Subcutaneous abdominal adipose tissue (tissue), 5 donors: ENCODE results near the gene CD302.
"Not testable (repeated sequence)": the region's sequence is repeated elsewhere in the genome, so short reads cannot be mapped to it uniquely, and the experiment has no call there.

Experiments used
- H3K27ac ChIP-seq: one replicate; pipeline ENCODE4 v1.7.0; 2013; ENCODE audit warnings: low read depth, mild to moderate bottlenecking, inconsistent platforms, low read length, moderate library complexity
- H3K27me3 ChIP-seq, 5 donors: one replicate each; pipeline ENCODE4 v1.7.0; 2013; ENCODE audit warnings: low read length in 5 of 5, inconsistent platforms in 1 of 5; ENCODE audit not compliant: control insufficient read depth in 5 of 5, insufficient read depth in 4 of 5
- H3K36me3 ChIP-seq, 5 donors: one replicate each; pipeline ENCODE4 v1.7.0; 2013; ENCODE audit warnings: low read length in 5 of 5; ENCODE audit not compliant: control insufficient read depth in 5 of 5, insufficient read depth in 5 of 5
- H3K4me1 ChIP-seq, 5 donors: one replicate each; pipeline ENCODE4 v1.7.0; 2013; ENCODE audit warnings: low read length in 5 of 5, mild to moderate bottlenecking in 3 of 5, moderate library complexity in 1 of 5; ENCODE audit not compliant: control insufficient read depth in 5 of 5, insufficient read depth in 5 of 5
- H3K4me3 ChIP-seq, 5 donors: one replicate each; pipeline ENCODE4 v1.7.0; 2013; ENCODE audit warnings: low read length in 5 of 5, low read depth in 1 of 5
- H3K9ac ChIP-seq, 5 donors: one replicate each; pipeline ENCODE4 v1.7.0; 2013; ENCODE audit warnings: low read length in 5 of 5, mild to moderate bottlenecking in 4 of 5, moderate library complexity in 3 of 5
- H3K9me3 ChIP-seq, 5 donors: one replicate each; pipeline ENCODE4 v1.7.0; 2013; ENCODE audit warnings: low read length in 5 of 5; ENCODE audit not compliant: control insufficient read depth in 5 of 5
- donor health status: healthy.
- donor health status: healthy.
- donor health status: healthy.
- donor health status: healthy.
- donor health status: healthy.

Gene CD302

GRCh38 chr2:159797543-159798375 lies at the start of gene CD302:
Gene CD302 (minus strand): TSS chr2:159798208. CDS start chr2:159798198, 10 bp downstream.
- Histone ChIP-seq H3K4me1 (peaks cover 5 to 39% (median 27%) of the 10 kb centered on the region in 5 donors), H3K9me3 (no peaks in the 10 kb centered on the region), H3K27me3 (no peaks in the 10 kb centered on the region), H3K4me3 (peak within 1 kb of the TSS; percentile 80 to 91 (median 84)), H3K36me3 (no peaks in the 10 kb centered on the region), H3K9ac (peak within 1 kb of the TSS; percentile 76 to 90 (median 84)), H3K27ac (peak within 1 kb of the TSS; percentile 93)

DNA sequence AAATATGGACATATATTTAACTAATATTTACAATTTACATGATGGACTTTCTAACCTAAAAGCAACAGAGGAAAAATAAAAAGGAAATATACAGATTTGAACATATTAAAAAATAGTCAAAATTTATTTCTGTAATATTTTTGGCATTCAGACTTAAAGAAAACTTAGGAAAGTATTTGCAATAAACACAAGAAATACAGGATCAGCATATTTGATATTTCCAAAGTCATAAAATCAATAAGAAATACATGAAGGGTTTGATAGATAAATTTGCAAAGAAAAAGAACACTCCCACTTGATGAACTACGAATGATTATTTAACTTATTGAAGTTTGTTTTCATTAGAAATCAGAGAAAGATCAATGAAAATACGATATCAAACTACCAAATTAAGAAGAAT lies 48.6 kb upstream of the CD302 start:
- Histone ChIP-seq H3K4me3 (no peak overlapping the region), H3K27ac (no peak overlapping the region), H3K27me3 (no peaks in the 10 kb centered on the region), H3K9ac (no peak overlapping the region), H3K4me1 (no peaks in the 10 kb centered on the region), H3K9me3 (no peaks in the 10 kb centered on the region), H3K36me3 (no peaks in the 10 kb centered on the region)

DNA sequence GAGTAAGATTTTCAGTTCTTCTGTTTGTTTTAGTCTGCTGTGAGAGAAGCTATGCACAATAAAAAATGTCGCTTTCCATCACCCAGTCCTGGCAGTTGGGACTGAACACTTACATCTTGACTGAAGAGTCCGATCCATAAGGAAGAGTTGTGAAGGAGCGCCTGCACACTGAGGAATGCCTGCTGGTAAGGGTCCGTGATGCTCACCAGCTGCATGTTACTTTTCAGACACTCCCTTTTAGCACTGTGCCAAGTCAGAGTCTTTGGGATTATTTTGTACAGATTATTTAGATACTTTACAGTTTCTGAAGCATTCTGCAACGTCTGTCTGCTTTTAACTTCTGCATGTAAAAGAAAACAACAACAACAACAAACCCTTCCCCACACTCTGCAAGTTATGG lies 42.6 kb upstream of the CD302 start:
- H3K36me3 ChIP-seq: no peaks in the 10 kb centered on the region
- H3K9me3 ChIP-seq: peaks cover 0 to 7% (median 0%) of the 10 kb centered on the region in 5 donors
- no peaks in the 10 kb centered on the region for H3K4me1 ChIP-seq
- no peak overlapping the region for H3K9ac ChIP-seq
- no peak overlapping the region for H3K27ac ChIP-seq
- H3K27me3 ChIP-seq: no peaks in the 10 kb centered on the region
- no peak overlapping the region for H3K4me3 ChIP-seq

GRCh38 chr2:159832858-159833257 lies 34.9 kb upstream of the CD302 start:
- no peaks in the 10 kb centered on the region for H3K27me3 ChIP-seq
- peaks cover 0 to 8% (median 0%) of the 10 kb centered on the region in 5 donors for H3K9me3 ChIP-seq
- H3K27ac ChIP-seq: no peak overlapping the region
- no peak overlapping the region for H3K4me3 ChIP-seq
- no peaks in the 10 kb centered on the region for H3K36me3 ChIP-seq
- peaks cover 0 to 2% (median 0%) of the 10 kb centered on the region in 5 donors for H3K4me1 ChIP-seq
- H3K9ac ChIP-seq: no peak overlapping the region

DNA sequence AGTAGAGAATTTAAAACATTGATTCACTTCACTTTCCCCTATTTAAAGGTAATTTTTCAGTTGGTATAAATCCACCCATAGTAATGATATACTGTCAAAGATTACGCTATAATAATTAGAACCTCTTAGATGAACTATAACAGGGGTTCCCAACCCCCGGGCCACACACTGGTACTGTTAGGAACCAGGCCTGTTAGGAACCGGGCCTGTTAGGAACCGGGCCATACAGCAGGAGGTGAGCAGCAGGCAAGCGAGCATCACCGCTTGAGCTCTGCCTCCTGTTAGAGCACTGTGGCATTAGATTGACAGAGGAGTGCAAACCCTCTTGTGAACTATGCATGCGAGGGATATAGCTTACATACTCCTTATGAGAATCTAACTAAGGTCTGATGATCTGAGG lies 34.0 kb upstream of the CD302 start:
- Histone ChIP-seq H3K36me3 (no peaks in the 10 kb centered on the region), H3K9ac (no peak overlapping the region), H3K4me1 (peaks cover 0 to 2% (median 0%) of the 10 kb centered on the region in 5 donors), H3K9me3 (peaks cover 0 to 8% (median 0%) of the 10 kb centered on the region in 5 donors), H3K27ac (no peak overlapping the region), H3K27me3 (no peaks in the 10 kb centered on the region), H3K4me3 (no peak overlapping the region)

DNA sequence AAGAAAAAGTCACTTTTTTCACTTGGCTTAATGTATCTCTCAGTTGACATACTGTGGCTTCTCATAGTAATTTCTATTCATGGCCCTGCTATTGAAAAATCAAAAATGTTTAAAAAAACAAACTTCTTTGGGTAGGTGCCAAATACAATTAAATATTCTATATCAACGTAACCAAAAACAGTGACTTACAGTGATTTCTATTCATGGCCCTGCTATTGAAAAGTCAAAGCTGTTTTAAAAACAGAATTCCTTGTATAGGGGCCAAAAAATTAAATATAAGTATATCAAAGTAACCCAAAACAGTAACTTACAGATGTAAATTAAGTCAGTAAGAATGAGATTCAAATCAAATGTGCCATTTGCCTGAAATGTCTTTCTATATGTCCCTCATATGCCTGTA lies 31.4 kb upstream of the CD302 start:
- Histone ChIP-seq H3K9me3 (no peaks in the 10 kb centered on the region), H3K36me3 (no peaks in the 10 kb centered on the region), H3K4me3 (no peak overlapping the region), H3K27ac (no peak overlapping the region), H3K9ac (no peak overlapping the region), H3K4me1 (peaks cover 0 to 2% (median 0%) of the 10 kb centered on the region in 5 donors), H3K27me3 (no peaks in the 10 kb centered on the region)

GRCh38 chr2:159828738-159829137 lies 30.7 kb upstream of the CD302 start:
- no peak overlapping the region for H3K9ac ChIP-seq
- no peak overlapping the region for H3K27ac ChIP-seq
- H3K36me3 ChIP-seq: no peaks in the 10 kb centered on the region
- no peaks in the 10 kb centered on the region for H3K27me3 ChIP-seq
- H3K9me3 ChIP-seq: no peaks in the 10 kb centered on the region
- H3K4me1 ChIP-seq: no peaks in the 10 kb centered on the region
- H3K4me3 ChIP-seq: no peak overlapping the region

DNA sequence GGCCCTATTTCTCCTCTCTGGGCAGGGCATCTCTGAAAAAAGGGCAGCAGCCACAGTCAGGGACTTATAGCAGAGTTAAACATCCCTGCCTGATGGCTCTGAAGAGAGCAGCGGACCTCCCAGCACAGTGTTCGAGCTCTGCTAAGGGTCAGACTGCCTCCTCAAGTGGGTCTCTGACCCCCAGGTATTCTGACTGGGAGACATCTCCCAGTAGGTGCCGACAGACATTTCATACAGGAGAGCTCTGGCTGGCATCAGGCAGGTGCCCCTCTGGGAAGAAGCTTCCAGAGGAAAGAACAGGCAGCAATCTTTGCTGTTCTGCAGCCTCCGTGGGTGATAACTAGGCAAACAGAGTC lies 24.4 kb upstream of the CD302 start:
- H3K36me3 ChIP-seq, H3K27ac ChIP-seq, H3K9me3 ChIP-seq, H3K9ac ChIP-seq, H3K4me3 ChIP-seq, H3K4me1 ChIP-seq, H3K27me3 ChIP-seq: not testable (repeated sequence)

DNA sequence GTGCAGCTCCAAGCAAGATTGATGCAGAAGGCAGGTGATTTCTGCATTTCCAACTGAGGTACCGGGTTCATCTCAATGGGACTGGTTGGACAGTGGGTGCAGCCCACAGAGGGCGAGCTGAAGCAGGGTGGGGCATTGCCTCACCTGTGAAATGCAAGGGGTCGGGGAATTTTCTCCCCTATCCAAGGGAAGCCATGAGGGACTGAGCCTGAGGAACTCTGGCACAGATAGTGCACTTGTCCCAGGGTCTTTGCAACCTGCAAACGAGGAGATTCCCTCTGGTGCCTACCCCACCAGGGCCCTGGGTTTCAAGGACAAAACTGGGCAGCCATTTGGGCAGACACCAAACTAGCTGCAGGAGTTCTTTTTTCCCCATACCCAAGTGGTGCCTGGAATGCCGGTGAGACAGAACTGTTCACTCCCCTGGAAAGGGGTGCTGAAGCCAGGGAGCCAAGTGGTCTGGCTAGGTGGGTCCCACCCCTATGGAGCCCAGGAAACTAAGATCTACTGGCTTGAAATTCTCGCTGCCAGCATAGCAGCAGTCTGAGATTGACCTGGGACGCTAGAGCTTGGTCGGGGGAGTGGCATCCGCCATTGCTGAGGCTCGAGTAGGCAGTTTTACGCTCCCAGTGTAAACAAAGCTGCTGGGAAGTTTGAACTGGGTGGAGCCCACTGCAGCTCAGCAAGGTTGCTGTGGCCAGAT lies 23.9 kb upstream of the CD302 start:
- not testable (repeated sequence) for H3K9me3 ChIP-seq, H3K27me3 ChIP-seq, H3K4me1 ChIP-seq, H3K36me3 ChIP-seq, H3K27ac ChIP-seq, H3K4me3 ChIP-seq, H3K9ac ChIP-seq

DNA sequence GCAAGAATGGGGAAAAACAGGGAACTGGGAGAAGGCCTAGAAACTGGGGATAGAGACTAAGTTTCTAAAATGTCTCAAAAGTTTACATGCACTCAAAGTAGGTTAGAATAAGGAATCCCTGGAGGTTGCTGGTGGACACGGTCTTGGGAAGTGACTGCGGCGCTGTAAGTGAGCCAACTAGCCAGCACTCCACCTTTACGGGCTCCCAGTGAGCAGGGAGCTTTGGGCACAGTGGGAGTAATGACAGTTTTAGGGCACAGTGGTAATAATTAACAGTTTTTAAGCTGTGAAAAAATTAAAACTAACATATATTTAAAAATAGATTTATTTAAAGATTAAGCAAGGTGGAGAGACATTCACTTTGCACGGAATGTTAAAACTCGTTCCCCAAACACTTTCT lies 20.9 kb upstream of the CD302 start:
- Histone ChIP-seq H3K27me3 (no peaks in the 10 kb centered on the region), H3K36me3 (no peaks in the 10 kb centered on the region), H3K9me3 (no peaks in the 10 kb centered on the region), H3K4me3 (no peak overlapping the region), H3K9ac (no peak overlapping the region), H3K27ac (no peak overlapping the region), H3K4me1 (no peaks in the 10 kb centered on the region)
